IMR-90 (cell line): Measurements from ENCODE around the gene ZRANB3. TPM values are rescaled to one million over a fixed set of nuclear protein-coding genes. Genes with fewer than 3 reads are reported as not detected.

Source experiments
- ATAC-seq: fragments of 200-7000 bp; cut with Tn5 transposase; 2 replicates; pipeline ENCODE4 v1.9.1; 2020; ENCODE audit warnings: low read depth, mild to moderate bottlenecking, moderate library complexity
- BruUV-seq: library from RNA; stranded (reverse); fragments of 400-500 nt; replicated peaks from 2 replicates; lab custom pipeline; 2021; lab: Mats Ljungman, UMichigan
- CTCF ChIA-PET: fragments of 300-600 bp; formaldehyde crosslinking; extraction: SDS; loops from one replicate; lab custom pipeline; 2021; ENCODE audit warnings: antibody characterized with exemption; lab: Yijun Ruan, JAX
- POLR2A ChIA-PET: fragments of 300-600 bp; sonication (Branson Sonifier 250); formaldehyde crosslinking; loops from one replicate; lab custom pipeline; 2022; ENCODE audit warnings: antibody characterized with exemption; ENCODE audit not compliant: unreplicated experiment; lab: Charles Lee
- DNase-seq: peaks from one replicate; pipeline ENCODE4 v3.0.0; 2013
- H2AFZ ChIP-seq: replicated peaks from 2 replicates; pipeline ENCODE3; 2013; ENCODE audit warnings: low read length, mild to moderate bottlenecking; ENCODE audit not compliant: poor library complexity
- H2AK5ac ChIP-seq: 2 replicates; pipeline ENCODE4 v1.6.1; 2013; ENCODE audit warnings: low read depth, low read length, inconsistent platforms
- H2AK9ac ChIP-seq: replicated peaks from 2 replicates; pipeline ENCODE3; 2013; ENCODE audit warnings: mild to moderate bottlenecking, low read depth, low read length, moderate library complexity; ENCODE audit not compliant: poor library complexity
- H2BK120ac ChIP-seq: 2 replicates; pipeline ENCODE4 v1.6.1; 2013; ENCODE audit warnings: low read depth, low read length, inconsistent platforms
- H2BK15ac ChIP-seq: 3 replicates; pipeline ENCODE4 v1.6.1; 2013; ENCODE audit warnings: low read depth, low read length, inconsistent platforms
- H2BK20ac ChIP-seq: 2 replicates; pipeline ENCODE4 v1.6.1; 2013; ENCODE audit warnings: low read depth, mild to moderate bottlenecking, inconsistent platforms, low read length, moderate library complexity
- H2BK5ac ChIP-seq: 2 replicates; pipeline ENCODE4 v1.6.1; 2013; ENCODE audit warnings: mild to moderate bottlenecking, low read depth, low read length, inconsistent platforms; ENCODE audit not compliant: poor library complexity, severe bottlenecking
- H3K14ac ChIP-seq: replicated peaks from 2 replicates; pipeline ENCODE4 v1.6.1; 2013; ENCODE audit warnings: low read depth, low read length, inconsistent platforms
- H3K18ac ChIP-seq: 2 replicates; pipeline ENCODE4 v1.6.1; 2013; ENCODE audit warnings: low read depth, low read length, control low read depth
- H3K23ac ChIP-seq: 2 replicates; pipeline ENCODE4 v1.6.1; 2013; ENCODE audit warnings: low read depth, low read length, inconsistent platforms
- H3K27ac ChIP-seq: 2 replicates; pipeline ENCODE4 v1.5.1; 2013; ENCODE audit warnings: mild to moderate bottlenecking, control low read depth, low read length; ENCODE audit not compliant: insufficient read depth
- H3K27me3 ChIP-seq: 2 replicates; pipeline ENCODE4 v1.6.1; 2013; ENCODE audit warnings: low read length; ENCODE audit not compliant: control insufficient read depth, insufficient read depth
- H3K36me3 ChIP-seq: 2 replicates; pipeline ENCODE4 v1.6.1; 2013; ENCODE audit warnings: low read length, mixed read lengths; ENCODE audit not compliant: control insufficient read depth, insufficient read depth
- H3K4ac ChIP-seq: 2 replicates; pipeline ENCODE4 v1.6.1; 2013; ENCODE audit warnings: low read depth, low read length, inconsistent platforms
- H3K4me1 ChIP-seq: 2 replicates; pipeline ENCODE4 v1.6.1; 2013; ENCODE audit warnings: low read length, mixed read lengths; ENCODE audit not compliant: control insufficient read depth, insufficient read depth
- H3K4me2 ChIP-seq: 2 replicates; pipeline ENCODE4 v1.6.1; 2013; ENCODE audit warnings: low read depth, mild to moderate bottlenecking, control low read depth, low read length, moderate library complexity
- H3K4me3 ChIP-seq: 2 replicates; pipeline ENCODE4 v1.5.1; 2013; ENCODE audit warnings: low read depth, mild to moderate bottlenecking, control low read depth, low read length, moderate library complexity; ENCODE audit not compliant: insufficient read depth
- H3K56ac ChIP-seq: 2 replicates; pipeline ENCODE4 v1.6.1; 2013; ENCODE audit warnings: low read length, inconsistent platforms; ENCODE audit not compliant: insufficient read depth; ENCODE audit errors: extremely low read depth
- H3K79me1 ChIP-seq, 2 experiments: 2 replicates each; pipeline ENCODE4 v1.6.1; 2013; ENCODE audit warnings: low read length in 2 of 2, inconsistent platforms in 1 of 2, low read depth in 1 of 2
- H3K9ac ChIP-seq: 2 replicates; pipeline ENCODE4 v1.6.1; 2013; ENCODE audit warnings: low read depth, low read length, control low read depth
- H3K9me1 ChIP-seq: 2 replicates; pipeline ENCODE4 v1.6.1; 2013; ENCODE audit warnings: low read length, inconsistent platforms; ENCODE audit not compliant: insufficient read depth
- H3K9me3 ChIP-seq: 2 replicates; pipeline ENCODE4 v1.6.1; 2013; ENCODE audit warnings: low read length; ENCODE audit not compliant: control insufficient read depth, insufficient read depth
- H4K20me1 ChIP-seq: 2 replicates; pipeline ENCODE4 v1.6.1; 2013; ENCODE audit warnings: low read length, inconsistent platforms; ENCODE audit not compliant: insufficient read depth
- H4K5ac ChIP-seq: 2 replicates; pipeline ENCODE4 v1.6.1; 2013; ENCODE audit warnings: mild to moderate bottlenecking, low read depth, low read length, control low read depth
- H4K8ac ChIP-seq, 2 experiments: 2 replicates each; pipeline ENCODE4 v1.6.1; 2013; ENCODE audit warnings: low read depth in 2 of 2, low read length in 2 of 2, control low read depth in 1 of 2, inconsistent platforms in 1 of 2
- H4K91ac ChIP-seq: 2 replicates; pipeline ENCODE4 v1.6.1; 2013; ENCODE audit warnings: low read depth, low read length, inconsistent platforms; ENCODE audit not compliant: insufficient read depth
- CHD1 ChIP-seq: IDR thresholded peaks from 2 replicates; pipeline ENCODE4 v1.6.1; 2012; ENCODE audit warnings: low read depth, low read length, improper control_type of control experiment
- POLR2A ChIP-seq: IDR thresholded peaks from 2 replicates; pipeline ENCODE4 v1.6.1; 2012; ENCODE audit warnings: mild to moderate bottlenecking, low read depth, low read length
- RAD21 ChIP-seq: IDR thresholded peaks from 2 replicates; pipeline ENCODE4 v1.6.1; 2012; ENCODE audit warnings: low read length, improper control_type of control experiment
- RFX5 ChIP-seq: IDR thresholded peaks from 2 replicates; pipeline ENCODE4 v1.8.0; 2012; ENCODE audit warnings: low read depth, mild to moderate bottlenecking, low read length, moderate library complexity
- WGBS, 2 experiments: methylation state at CpG; one replicate each; pipeline versions ENCODE4 v1.1.5 to v1.1.7; 2013; ENCODE audit warnings: missing lambda C conversion rate in 2 of 2; ENCODE audit not compliant: insufficient read length in 1 of 2; ENCODE audit errors: extremely low coverage in 2 of 2; 5-methylcytosine and 5-hydroxymethylcytosine counted together
- dilution Hi-C: fragments of 300-500 bp; cut with HindIII; formaldehyde crosslinking; loops from one replicate; pipeline ENCODE4 v1.14.3; 2018; ENCODE audit warnings: low sequenced_read_pairs; ENCODE audit not compliant: unreplicated experiment
- in situ Hi-C: fragments of 300-500 bp; cut with MboI; formaldehyde crosslinking; loops from 3 replicates; pipeline ENCODE4 v1.14.3; 2019; ENCODE audit warnings: low sequenced_read_pairs, inconsistent platforms, mixed read lengths
- intact Hi-C: fragments of 100-400 bp; cut with micrococcal nuclease; formaldehyde crosslinking; loops from 2 replicates; pipeline ENCODE4 v1.10.0; 2022
- polyA plus RNA-seq, 3 experiments: library from polyadenylated mRNA; depleted of rRNA; stranded (reverse); fragments of >200 nt; gene quantifications; 2 replicates each; pipeline ENCODE4 v1.2.3, GENCODE V29; 2012; ENCODE audit warnings: low replicate concordance in 1 of 3
- total RNA-seq: library from RNA; depleted of rRNA; stranded (reverse); fragments of >200 nt; gene quantifications from 2 replicates; pipeline ENCODE4 v1.2.3, GENCODE V29; 2012

The ZRANB3 gene
- total and polyA plus RNA-seq, 2 of the 4 experiments (the other 2 are of a cell fraction): 3.4 to 9.3 TPM

DNA sequence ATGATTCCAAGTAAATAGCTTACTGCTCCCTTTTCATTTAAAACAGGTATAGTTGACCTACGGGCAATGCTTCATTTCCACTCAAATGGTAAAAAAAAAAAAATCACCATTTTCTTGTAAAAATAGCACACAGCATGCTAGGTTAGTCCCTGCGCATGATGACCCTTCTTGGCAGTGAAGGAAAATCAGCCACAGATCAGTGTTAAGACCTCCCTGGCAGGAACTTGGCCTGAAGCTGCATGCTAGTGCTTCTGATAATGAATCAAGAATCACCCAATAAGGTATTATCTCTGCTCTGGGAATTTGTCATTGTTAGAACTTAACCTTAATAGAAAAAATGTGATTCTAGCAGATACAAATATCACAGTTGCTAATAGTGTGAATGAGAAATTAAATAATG, 312.6 kb downstream of the ZRANB3 start:
- ChIA-PET POLR2A (no interaction called here), CTCF (no interaction called here)
- Histone ChIP-seq H3K4me1 (no peaks in the 10 kb centered on the region), H4K20me1 (no peaks in the 10 kb centered on the region), H3K36me3 (no peaks in the 10 kb centered on the region), H2AFZ (no peak overlapping the region), H2AK9ac (no peak overlapping the region), H3K18ac (no peak overlapping the region), H3K56ac (no peak overlapping the region), H3K4ac (no peak overlapping the region), H2BK5ac (no peak overlapping the region), H2BK20ac (no peak overlapping the region), H3K79me1 (no peaks in the 10 kb centered on the region), H3K4me3 (no peak overlapping the region), H3K9me1 (no peaks in the 10 kb centered on the region), H2BK15ac (no peak overlapping the region), H3K9me3 (no peaks in the 10 kb centered on the region), H3K14ac (no peak overlapping the region), H2AK5ac (no peak overlapping the region), H3K27ac (no peak overlapping the region), H4K5ac (no peak overlapping the region), H3K9ac (no peak overlapping the region), H3K27me3 (no peaks in the 10 kb centered on the region), H3K23ac (no peak overlapping the region), H3K4me2 (no peak overlapping the region), H2BK120ac (no peak overlapping the region), H4K8ac (no peak overlapping the region), H4K91ac (no peak overlapping the region)
- ATAC-seq (no peak), DNase-seq (no peak)
- no CpG with 5 or more reads among the region's 2 CpGs for WGBS, 2 experiments
- TF ChIP-seq CHD1: no peak
- TF ChIP-seq RFX5: no peak
- TF ChIP-seq RAD21: no peak
- TF ChIP-seq POLR2A: no peak
- dilution Hi-C loops (no loop called here), in situ Hi-C loops (no loop called here), intact Hi-C loops (no loop called here)
- no TSS peak for BruUV-seq
